GM12873 (cell line): ENCODE results near the gene TBL1X.

Experiments
- TF ChIP-seq, protein P1 (sequence below): IDR thresholded peaks from 2 replicates; pipeline ENCODE4 v1.5.1; 2012; ENCODE audit warnings: low read depth, mild to moderate bottlenecking, moderate library complexity, low read length, control low read depth; ENCODE audit not compliant: insufficient read depth; ENCODE audit errors: missing control alignments

TBL1X gene

DNA sequence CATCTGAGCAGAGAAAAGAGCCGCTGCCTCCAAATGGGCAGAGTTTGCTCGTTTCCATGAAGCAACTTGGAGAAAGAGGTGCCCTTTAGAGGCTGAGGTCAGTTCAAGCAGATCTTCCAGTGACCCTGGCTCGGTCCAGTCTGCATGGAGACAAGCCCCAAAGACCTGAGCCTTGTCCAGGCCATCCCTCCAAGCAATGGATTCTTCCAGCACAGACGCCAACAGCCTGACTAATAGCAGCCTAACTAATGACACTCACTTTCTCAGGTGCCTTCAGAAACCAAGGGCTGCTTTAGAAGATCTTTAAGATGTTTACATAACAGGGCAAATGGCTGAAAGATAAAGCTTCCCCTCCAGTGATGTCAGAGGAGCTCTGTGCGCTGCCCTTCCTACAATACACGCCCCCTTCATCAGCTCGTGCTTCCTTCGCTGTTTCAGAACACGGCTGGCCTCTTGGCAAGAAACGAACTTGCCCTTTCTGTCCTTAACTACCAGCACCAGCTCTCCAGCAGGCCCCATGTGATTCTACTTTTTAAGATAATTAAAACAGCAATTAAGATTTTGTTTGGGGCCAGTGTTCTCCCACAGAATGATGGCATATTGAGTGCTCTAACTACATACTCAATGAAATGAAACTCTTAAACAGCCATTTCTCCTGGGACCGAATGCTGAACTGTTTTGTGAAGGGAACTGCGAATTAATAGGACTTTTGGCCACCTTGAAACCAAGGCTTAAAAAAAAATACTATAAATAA, 181.8 kb downstream of the TBL1X start:
- TF ChIP-seq, protein P1, sequence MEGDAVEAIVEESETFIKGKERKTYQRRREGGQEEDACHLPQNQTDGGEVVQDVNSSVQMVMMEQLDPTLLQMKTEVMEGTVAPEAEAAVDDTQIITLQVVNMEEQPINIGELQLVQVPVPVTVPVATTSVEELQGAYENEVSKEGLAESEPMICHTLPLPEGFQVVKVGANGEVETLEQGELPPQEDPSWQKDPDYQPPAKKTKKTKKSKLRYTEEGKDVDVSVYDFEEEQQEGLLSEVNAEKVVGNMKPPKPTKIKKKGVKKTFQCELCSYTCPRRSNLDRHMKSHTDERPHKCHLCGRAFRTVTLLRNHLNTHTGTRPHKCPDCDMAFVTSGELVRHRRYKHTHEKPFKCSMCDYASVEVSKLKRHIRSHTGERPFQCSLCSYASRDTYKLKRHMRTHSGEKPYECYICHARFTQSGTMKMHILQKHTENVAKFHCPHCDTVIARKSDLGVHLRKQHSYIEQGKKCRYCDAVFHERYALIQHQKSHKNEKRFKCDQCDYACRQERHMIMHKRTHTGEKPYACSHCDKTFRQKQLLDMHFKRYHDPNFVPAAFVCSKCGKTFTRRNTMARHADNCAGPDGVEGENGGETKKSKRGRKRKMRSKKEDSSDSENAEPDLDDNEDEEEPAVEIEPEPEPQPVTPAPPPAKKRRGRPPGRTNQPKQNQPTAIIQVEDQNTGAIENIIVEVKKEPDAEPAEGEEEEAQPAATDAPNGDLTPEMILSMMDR: no peak

DNA sequence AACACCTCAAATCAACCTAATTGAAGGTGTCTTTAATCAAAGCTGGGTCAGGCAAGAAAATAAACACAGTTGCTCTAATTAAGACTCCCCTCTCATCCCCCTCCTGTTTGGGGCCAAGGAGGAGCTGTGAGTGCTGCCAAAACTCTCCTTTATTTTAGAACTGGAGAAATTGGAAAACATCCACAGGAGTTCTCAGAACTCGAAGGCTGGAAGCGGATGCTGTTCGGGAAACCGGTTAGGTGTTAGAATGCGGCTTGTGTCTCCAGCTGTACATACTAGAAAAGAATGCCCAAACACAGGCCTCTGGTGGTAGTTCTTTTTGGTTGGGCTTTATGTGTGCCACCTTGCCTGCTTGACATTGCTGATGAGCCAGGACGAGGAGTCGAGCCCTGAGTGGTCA, 182.6 kb downstream of the TBL1X start:
- TF ChIP-seq, protein P1: no peak

DNA sequence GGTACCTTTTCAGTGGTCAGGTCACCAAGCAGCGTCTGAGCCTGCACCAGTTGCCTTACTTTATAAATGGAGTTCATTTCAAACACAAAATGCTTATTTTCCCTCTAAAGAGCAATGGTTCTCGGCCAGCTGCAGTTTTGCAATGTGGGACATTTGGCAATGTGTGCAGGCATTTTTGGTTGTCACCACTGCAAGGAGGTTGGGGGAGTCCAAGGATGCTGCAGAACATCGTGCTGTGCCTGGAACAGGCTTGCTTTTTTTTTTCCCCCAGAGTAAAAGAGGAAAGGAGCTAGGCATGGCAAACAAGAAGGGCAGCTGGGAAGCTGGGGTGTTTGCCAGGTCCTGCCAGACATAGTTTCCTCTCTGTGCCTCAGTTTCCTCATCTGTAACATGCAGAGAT, 185.2 kb downstream of the TBL1X start:
- TF ChIP-seq, protein P1: no peak

DNA sequence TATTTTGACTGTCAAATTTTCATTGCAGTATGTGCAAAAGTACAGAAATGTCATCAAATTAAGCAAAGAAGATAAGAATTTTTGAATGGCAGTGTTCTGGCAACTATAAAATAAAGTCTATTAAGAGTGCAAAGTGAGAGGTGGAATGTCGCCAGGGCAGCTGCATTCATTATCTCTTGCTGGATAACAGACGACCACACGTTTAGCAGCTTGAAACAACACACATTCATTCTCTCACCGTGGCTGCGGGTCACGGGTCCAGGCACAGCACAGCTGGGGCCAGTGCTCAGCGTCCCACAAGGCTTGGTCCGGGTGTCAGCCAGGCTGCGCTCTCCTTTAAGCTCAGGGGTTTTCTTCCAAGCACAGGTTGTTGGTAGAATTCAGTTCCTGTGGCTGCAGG, 186.9 kb downstream of the TBL1X start:
- TF ChIP-seq, protein P1: no peak

DNA sequence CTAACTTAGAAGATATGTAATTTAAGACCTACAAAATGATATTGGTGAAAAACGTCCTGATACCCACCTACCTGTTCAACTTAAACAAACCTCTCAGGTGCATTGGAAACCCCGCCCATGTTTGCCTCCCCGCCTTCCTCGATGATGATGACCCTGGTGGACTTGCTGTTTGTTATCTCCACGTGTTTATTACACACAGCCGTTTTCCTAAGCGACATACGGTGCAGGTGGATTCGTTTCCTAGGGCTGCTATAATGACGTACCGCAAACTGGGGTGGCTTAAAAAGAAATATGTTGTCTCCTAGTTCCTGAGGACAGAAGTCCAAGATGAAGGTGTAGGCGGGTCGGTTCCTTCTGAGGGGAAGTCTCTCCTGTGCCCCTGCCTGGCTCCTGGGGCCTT, 190.1 kb downstream of the TBL1X start:
- TF ChIP-seq, protein P1: no peak

DNA sequence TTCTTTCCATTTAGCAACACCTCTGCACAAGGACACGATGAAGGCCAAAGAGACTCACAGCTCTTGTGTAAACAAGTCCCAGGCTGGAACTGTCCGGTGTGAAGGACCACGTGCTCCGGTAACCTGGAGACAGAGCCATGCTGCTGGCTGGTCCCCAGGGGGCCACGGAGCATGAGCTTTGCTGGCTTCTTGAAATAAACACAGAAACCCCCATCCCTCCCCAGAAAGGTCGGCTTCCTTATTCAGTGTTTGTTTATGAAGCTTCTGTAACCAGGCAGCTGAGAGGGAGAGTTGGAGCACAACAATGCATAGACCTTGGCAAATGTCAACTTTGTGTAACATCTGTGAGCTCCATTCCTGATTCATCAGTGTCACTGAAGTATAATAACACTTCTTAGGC, 191.4 kb downstream of the TBL1X start:
- TF ChIP-seq, protein P1: no peak

DNA sequence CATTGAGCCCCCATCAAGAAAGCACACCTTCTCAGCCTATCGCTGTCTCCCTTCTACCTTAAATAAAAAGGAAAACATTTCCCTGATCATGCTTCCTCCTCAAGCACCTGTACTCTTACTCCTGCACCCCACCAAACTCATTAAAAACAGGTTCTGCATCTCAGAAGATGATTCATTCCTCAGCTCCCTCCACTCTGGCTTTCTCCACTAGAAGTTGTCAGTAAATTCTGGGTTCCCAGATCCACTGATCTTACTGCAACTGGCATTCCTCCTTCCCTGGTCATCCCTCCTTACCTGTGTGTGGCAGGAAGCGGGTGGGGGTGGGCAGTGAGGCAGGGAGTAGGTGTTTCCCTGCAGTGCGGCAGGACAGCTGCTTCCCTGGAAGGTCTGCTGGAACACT, 192.0 kb downstream of the TBL1X start:
- TF ChIP-seq, protein P1: no peak
